ENCODE results near the gene VAV1.

VAV1 gene

GRCh38 chr19:6886277-6886897, 113.9 kb downstream of the VAV1 start:
- Histone ChIP-seq H3K4me3 (ENCODE audit: low read depth, low read length) (no peak overlapping the region), H3K9ac (ENCODE audit: low read depth, low read length) (no peak overlapping the region), H3K36me3 (ENCODE audit: control insufficient read depth, insufficient read depth, low read length) (no peaks in the 10 kb centered on the region), H3K9me3 (ENCODE audit: control insufficient read depth, insufficient read depth, low read length) (peaks cover 73% of the 10 kb centered on the region), H3K27me3 (ENCODE audit: control insufficient read depth, insufficient read depth, low read length) (no peaks in the 10 kb centered on the region), H3K4me1 (ENCODE audit: control insufficient read depth, insufficient read depth, low read length) (no peaks in the 10 kb centered on the region), H3K27ac (ENCODE audit: low read depth, low read length) (no peak overlapping the region)

DNA sequence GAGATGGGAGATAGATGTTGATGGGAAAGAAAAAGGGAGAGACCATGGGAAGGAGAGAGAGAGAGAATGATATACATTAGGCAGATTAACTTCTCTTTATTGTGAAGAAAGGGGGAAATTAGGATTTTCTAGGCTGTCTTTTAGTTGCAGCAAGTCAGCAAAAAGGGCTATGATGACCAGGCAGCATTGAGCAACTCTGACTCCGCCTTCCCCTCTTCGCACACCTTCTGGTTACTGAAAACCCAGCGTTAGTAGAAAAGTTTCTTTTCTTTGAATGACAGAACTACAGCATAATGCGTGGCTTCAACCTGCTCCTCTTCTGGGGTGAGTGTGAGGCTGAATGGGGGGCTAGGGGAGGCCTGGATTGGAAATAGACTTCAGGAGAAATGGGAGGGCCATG, 114.8 kb downstream of the VAV1 start, which contains the start of gene ADGRE1:
ADGRE1 (plus strand) TSS at position 264 of the 400 bp plus-strand sequence; CDS start at position 294, 30 bp downstream.
- Histone ChIP-seq H3K4me1 (ENCODE audit: control insufficient read depth, insufficient read depth, low read length) (no peaks in the 10 kb centered on the region), H3K9me3 (ENCODE audit: control insufficient read depth, insufficient read depth, low read length) (peaks cover 75% of the 10 kb centered on the region), H3K27ac (ENCODE audit: low read depth, low read length) (no peak within 1 kb of the TSS), H3K9ac (ENCODE audit: low read depth, low read length) (no peak within 1 kb of the TSS), H3K36me3 (ENCODE audit: control insufficient read depth, insufficient read depth, low read length) (no peaks in the 10 kb centered on the region), H3K27me3 (ENCODE audit: control insufficient read depth, insufficient read depth, low read length) (no peaks in the 10 kb centered on the region), H3K4me3 (ENCODE audit: low read depth, low read length) (no peak within 1 kb of the TSS)

DNA sequence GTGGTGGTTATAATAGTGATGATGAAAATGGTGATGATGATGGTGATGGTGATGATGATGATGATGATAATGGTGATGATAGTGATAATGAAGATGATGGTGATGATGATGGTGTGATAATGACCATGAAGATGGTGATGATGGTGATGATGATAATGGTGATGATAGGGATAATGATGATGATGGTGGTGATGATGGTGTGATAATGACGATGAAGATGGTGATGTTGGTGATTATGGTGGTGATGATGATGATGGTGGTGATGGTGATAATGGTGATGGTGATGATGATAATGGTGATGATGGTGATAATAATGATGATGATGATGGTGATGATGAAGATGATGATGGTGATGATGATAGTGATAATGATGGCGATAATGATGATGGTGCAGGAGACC, 116.5 kb downstream of the VAV1 start:
- Histone ChIP-seq H3K27me3 (ENCODE audit: control insufficient read depth, insufficient read depth, low read length) (no peaks in the 10 kb centered on the region), H3K27ac (ENCODE audit: low read depth, low read length) (no peak overlapping the region), H3K4me1 (ENCODE audit: control insufficient read depth, insufficient read depth, low read length) (no peaks in the 10 kb centered on the region), H3K36me3 (ENCODE audit: control insufficient read depth, insufficient read depth, low read length) (no peaks in the 10 kb centered on the region), H3K4me3 (ENCODE audit: low read depth, low read length) (no peak overlapping the region), H3K9me3 (ENCODE audit: control insufficient read depth, insufficient read depth, low read length) (peaks cover 79% of the 10 kb centered on the region), H3K9ac (ENCODE audit: low read depth, low read length) (no peak overlapping the region)

DNA sequence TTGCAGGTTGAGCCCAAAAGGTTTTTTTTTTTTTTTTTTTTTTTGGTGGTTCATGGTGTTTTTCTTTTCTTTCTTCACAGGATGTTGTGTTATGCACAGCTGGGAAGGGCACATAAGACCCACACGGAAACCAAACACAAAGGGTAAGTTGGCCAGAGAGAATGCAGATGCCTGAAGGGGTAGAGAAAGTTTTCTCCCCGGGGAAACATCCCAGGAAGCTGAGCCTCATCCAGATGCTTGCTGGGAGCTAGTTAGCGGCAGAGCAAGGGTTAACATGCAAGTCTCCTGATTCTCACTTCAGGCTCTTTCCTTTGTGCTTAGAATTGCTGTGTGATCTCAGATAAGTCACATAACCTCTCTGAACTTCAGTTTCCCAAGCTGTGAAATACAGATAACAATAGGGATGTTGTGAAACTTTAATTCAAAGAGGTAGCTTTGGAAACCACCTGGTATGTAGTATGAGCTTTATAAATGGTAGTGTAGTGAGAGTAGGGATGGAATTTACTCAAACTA, 117.9 kb downstream of the VAV1 start:
- Histone ChIP-seq H3K4me3 (ENCODE audit: low read depth, low read length) (no peak overlapping the region), H3K9ac (ENCODE audit: low read depth, low read length) (no peak overlapping the region), H3K4me1 (ENCODE audit: control insufficient read depth, insufficient read depth, low read length) (no peaks in the 10 kb centered on the region), H3K9me3 (ENCODE audit: control insufficient read depth, insufficient read depth, low read length) (peaks cover 87% of the 10 kb centered on the region), H3K27me3 (ENCODE audit: control insufficient read depth, insufficient read depth, low read length) (no peaks in the 10 kb centered on the region), H3K36me3 (ENCODE audit: control insufficient read depth, insufficient read depth, low read length) (no peaks in the 10 kb centered on the region), H3K27ac (ENCODE audit: low read depth, low read length) (no peak overlapping the region)

- Histone ChIP-seq H3K9ac (ENCODE audit: low read depth, low read length) (no peak overlapping the region), H3K27me3 (ENCODE audit: control insufficient read depth, insufficient read depth, low read length) (no peaks in the 10 kb centered on the region), H3K9me3 (ENCODE audit: control insufficient read depth, insufficient read depth, low read length) (peaks cover 92% of the 10 kb centered on the region), H3K36me3 (ENCODE audit: control insufficient read depth, insufficient read depth, low read length) (no peaks in the 10 kb centered on the region), H3K27ac (ENCODE audit: low read depth, low read length) (no peak overlapping the region), H3K4me3 (ENCODE audit: low read depth, low read length) (no peak overlapping the region), H3K4me1 (ENCODE audit: control insufficient read depth, insufficient read depth, low read length) (no peaks in the 10 kb centered on the region)
Observed at GRCh38 chr19:6890938-6891337, 118.4 kb downstream of the VAV1 start.

GRCh38 chr19:6891761-6892385, 119.4 kb downstream of the VAV1 start:
- no peak overlapping the region for H3K9ac ChIP-seq (ENCODE audit: low read depth, low read length)
- no peak overlapping the region for H3K4me3 ChIP-seq (ENCODE audit: low read depth, low read length)
- H3K27ac ChIP-seq (ENCODE audit: low read depth, low read length), result no peak overlapping the region
- H3K9me3 ChIP-seq (ENCODE audit: control insufficient read depth, insufficient read depth, low read length), result peaks cover 93% of the 10 kb centered on the region
- H3K27me3 ChIP-seq (ENCODE audit: control insufficient read depth, insufficient read depth, low read length), result no peaks in the 10 kb centered on the region
- no peaks in the 10 kb centered on the region for H3K4me1 ChIP-seq (ENCODE audit: control insufficient read depth, insufficient read depth, low read length)
- H3K36me3 ChIP-seq (ENCODE audit: control insufficient read depth, insufficient read depth, low read length), result no peaks in the 10 kb centered on the region

GRCh38 chr19:6894313-6894712, 121.8 kb downstream of the VAV1 start:
- H3K4me3 ChIP-seq (ENCODE audit: low read depth, low read length), result no peak overlapping the region
- H3K4me1 ChIP-seq (ENCODE audit: control insufficient read depth, insufficient read depth, low read length), result no peaks in the 10 kb centered on the region
- H3K27ac ChIP-seq (ENCODE audit: low read depth, low read length), result no peak overlapping the region
- H3K27me3 ChIP-seq (ENCODE audit: control insufficient read depth, insufficient read depth, low read length), result no peaks in the 10 kb centered on the region
- H3K9ac ChIP-seq (ENCODE audit: low read depth, low read length), result no peak overlapping the region
- no peaks in the 10 kb centered on the region for H3K36me3 ChIP-seq (ENCODE audit: control insufficient read depth, insufficient read depth, low read length)
- peaks cover 91% of the 10 kb centered on the region for H3K9me3 ChIP-seq (ENCODE audit: control insufficient read depth, insufficient read depth, low read length)

- H3K36me3 ChIP-seq (ENCODE audit: control insufficient read depth, insufficient read depth, low read length), result no peaks in the 10 kb centered on the region
- H3K27ac ChIP-seq (ENCODE audit: low read depth, low read length), result no peak overlapping the region
- H3K9me3 ChIP-seq (ENCODE audit: control insufficient read depth, insufficient read depth, low read length), result peaks cover 73% of the 10 kb centered on the region
- no peak overlapping the region for H3K4me3 ChIP-seq (ENCODE audit: low read depth, low read length)
- H3K27me3 ChIP-seq (ENCODE audit: control insufficient read depth, insufficient read depth, low read length), result no peaks in the 10 kb centered on the region
- H3K9ac ChIP-seq (ENCODE audit: low read depth, low read length), result no peak overlapping the region
- H3K4me1 ChIP-seq (ENCODE audit: control insufficient read depth, insufficient read depth, low read length), result no peaks in the 10 kb centered on the region
Observed at GRCh38 chr19:6903446-6903845, 130.9 kb downstream of the VAV1 start.

- Histone ChIP-seq H3K36me3 (ENCODE audit: control insufficient read depth, insufficient read depth, low read length) (no peaks in the 10 kb centered on the region), H3K9me3 (ENCODE audit: control insufficient read depth, insufficient read depth, low read length) (peaks cover 72% of the 10 kb centered on the region)
Observed at GRCh38 chr19:6906559-6907060, 134.1 kb downstream of the VAV1 start.

More at GRCh38 chr19:6906559-6907060, 134.1 kb downstream of the VAV1 start:
- Histone ChIP-seq H3K4me3 (ENCODE audit: low read depth, low read length) (no peak overlapping the region), H3K27me3 (ENCODE audit: control insufficient read depth, insufficient read depth, low read length) (no peaks in the 10 kb centered on the region), H3K4me1 (ENCODE audit: control insufficient read depth, insufficient read depth, low read length) (no peaks in the 10 kb centered on the region), H3K9ac (ENCODE audit: low read depth, low read length) (no peak overlapping the region), H3K27ac (ENCODE audit: low read depth, low read length) (no peak overlapping the region)
